Ovary (tissue), 9 donors: ENCODE data around the gene ABCA9. TPM values are rescaled to one million over a fixed set of nuclear protein-coding genes. Genes with fewer than 3 reads are reported as not detected.

Experiments used
- DNase-seq, 5 donors: peaks; one replicate each; pipeline ENCODE4 v3.0.0-alpha.2; 2019 to 2020
- H3K27ac ChIP-seq, 2 donors: fragments of 200-600 bp; one replicate each; pipeline versions ENCODE4 v1.5.1 to v1.8.0; 2019 to 2022
- H3K27me3 ChIP-seq: fragments of 200-600 bp; one replicate; pipeline ENCODE4 v1.8.0; 2022
- H3K36me3 ChIP-seq: fragments of 200-600 bp; sonication (generic); one replicate; pipeline ENCODE4 v1.5.1; 2019
- H3K4me1 ChIP-seq: one replicate; pipeline ENCODE4 v1.8.1; 2013; ENCODE audit warnings: mild to moderate bottlenecking, moderate library complexity; ENCODE audit not compliant: insufficient read depth
- H3K4me3 ChIP-seq: fragments of 200-600 bp; sonication (generic); one replicate; pipeline ENCODE4 v1.5.1; 2017
- H3K9me3 ChIP-seq, 2 donors: fragments of 200-600 bp in 1 of 2; sonication (generic) in 1 of 2; one replicate each; pipeline versions ENCODE4 v1.5.1 to v1.8.1; 2013 to 2019; ENCODE audit warnings: mild to moderate bottlenecking in 1 of 2, moderate library complexity in 1 of 2
- EP300 ChIP-seq: sonication (generic); formaldehyde crosslinking; IDR thresholded peaks from one replicate; pipeline ENCODE4 v1.6.1; 2017; ENCODE audit warnings: antibody characterized with exemption
- POLR2A ChIP-seq: fragments of 450-650 bp; IDR thresholded peaks from one replicate; pipeline ENCODE4 v1.6.1; 2017; ENCODE audit warnings: antibody characterized with exemption, mild to moderate bottlenecking, moderate library complexity
- WGBS, 3 donors: extraction: QIAGEN DNeasy Blood & Tissue Kit in 1 of 3; methylation state at CpG; one replicate each; pipeline versions ENCODE4 v1.1.5 to v1.1.7; 2013 to 2017; 5-methylcytosine and 5-hydroxymethylcytosine counted together
- intact Hi-C, 4 donors: fragments of 100-400 bp; cut with DNase I; formaldehyde crosslinking; loops; one replicate each; pipeline versions ENCODE4 v1.11.0 to v1.15.1; 2022 to 2023
- polyA plus RNA-seq, 2 donors: library from polyadenylated mRNA; stranded (reverse); fragments of 200-250 nt in 1 of 2; fragments of 350-450 nt in 1 of 2; fragmentation: Illumina TruSeq in 1 of 2; extraction: RNeasy Lipid Tissue Mini Kit (QIAGEN cat#74804) in 1 of 2; gene quantifications; one replicate each; pipeline ENCODE4 v1.2.3, GENCODE V29; 2013 to 2014
- total RNA-seq, 7 donors: library from RNA; depleted of rRNA in 2 of 7; stranded (reverse); fragments of >200 nt in 2 of 7; fragmentation: NEBNext Ultra II Directional in 3 of 7; extraction: Animal tissue kit (Norgen Biotek cat#: 25700) in 3 of 7; gene quantifications; one replicate each; pipeline versions ENCODE4 v1.1.0 to v1.2.4, GENCODE V29; 2016 to 2023
- TF ChIP-seq, protein P1 (sequence below), 3 donors: fragments of 450-650 bp in 2 of 3; fragments of 200-600 bp in 1 of 3; IDR thresholded peaks; one replicate each; pipeline versions ENCODE4 v1.5.1 to v1.8.0; 2016 to 2022; ENCODE audit warnings: antibody characterized with exemption in 3 of 3, mild to moderate bottlenecking in 1 of 3
- donor health status: DM: no; HTN: no; CAD: no; lungs with moderate emphysema.
- donor health status: DM: no; HTN: no; CAD: no.
- donor health status: Bipolar disorder and iron deficiency.
- donor health status: DM: yes; HTN: yes; CAD: no.
- donor health status: DM: no; HTN: no; CAD: no.
- donor health status: DM: yes; HTN: yes; CAD: no.

The ABCA9 gene
- total and polyA plus RNA-seq, 9 donors, result 15.0 to 111 (median 26.1) TPM

DNA sequence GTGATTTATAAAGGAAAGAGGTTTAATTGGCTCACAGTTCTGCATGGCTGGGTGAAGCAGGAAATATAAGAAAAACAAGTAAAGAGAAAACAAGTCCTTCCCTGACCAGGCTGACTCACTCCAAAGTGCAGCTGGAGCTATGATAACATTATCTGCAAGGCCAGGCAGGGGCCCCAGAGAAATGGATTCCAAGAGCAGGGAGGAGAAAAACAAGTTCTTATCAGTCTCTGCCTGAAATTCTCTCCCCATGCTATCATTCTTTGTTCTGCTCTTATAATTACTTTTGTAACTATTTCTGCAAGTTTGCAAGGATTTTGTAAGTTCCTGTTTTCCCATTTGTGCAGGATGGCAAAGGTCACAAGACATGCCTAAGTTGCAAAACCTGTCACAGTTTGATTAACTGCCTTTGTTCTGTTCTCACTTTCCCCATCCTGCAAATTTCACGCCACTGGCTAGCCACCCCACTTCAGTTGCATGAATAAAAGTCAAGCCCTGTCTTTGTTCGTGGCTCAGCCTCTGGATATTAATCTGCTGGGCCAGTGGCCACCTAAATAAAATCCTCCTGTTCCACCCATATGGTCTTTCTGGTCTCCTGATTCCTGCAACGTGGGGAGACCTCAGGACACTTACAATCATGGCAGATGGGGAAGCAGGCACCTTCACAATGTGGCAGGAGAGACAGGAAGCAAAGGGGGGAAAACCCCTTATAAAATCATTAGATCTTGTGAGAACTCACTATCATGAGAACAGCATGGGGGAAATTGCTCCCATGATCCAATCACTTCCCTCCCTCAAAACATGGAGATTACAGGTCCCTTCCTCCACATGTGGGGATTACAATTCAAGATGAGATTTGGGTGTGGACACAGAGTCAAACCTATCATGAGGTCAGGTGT, 13.1 kb downstream of the ABCA9 start:
- no peak for TF ChIP-seq EP300
- TF ChIP-seq POLR2A, result no peak
- TF ChIP-seq, protein P1, sequence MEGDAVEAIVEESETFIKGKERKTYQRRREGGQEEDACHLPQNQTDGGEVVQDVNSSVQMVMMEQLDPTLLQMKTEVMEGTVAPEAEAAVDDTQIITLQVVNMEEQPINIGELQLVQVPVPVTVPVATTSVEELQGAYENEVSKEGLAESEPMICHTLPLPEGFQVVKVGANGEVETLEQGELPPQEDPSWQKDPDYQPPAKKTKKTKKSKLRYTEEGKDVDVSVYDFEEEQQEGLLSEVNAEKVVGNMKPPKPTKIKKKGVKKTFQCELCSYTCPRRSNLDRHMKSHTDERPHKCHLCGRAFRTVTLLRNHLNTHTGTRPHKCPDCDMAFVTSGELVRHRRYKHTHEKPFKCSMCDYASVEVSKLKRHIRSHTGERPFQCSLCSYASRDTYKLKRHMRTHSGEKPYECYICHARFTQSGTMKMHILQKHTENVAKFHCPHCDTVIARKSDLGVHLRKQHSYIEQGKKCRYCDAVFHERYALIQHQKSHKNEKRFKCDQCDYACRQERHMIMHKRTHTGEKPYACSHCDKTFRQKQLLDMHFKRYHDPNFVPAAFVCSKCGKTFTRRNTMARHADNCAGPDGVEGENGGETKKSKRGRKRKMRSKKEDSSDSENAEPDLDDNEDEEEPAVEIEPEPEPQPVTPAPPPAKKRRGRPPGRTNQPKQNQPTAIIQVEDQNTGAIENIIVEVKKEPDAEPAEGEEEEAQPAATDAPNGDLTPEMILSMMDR (IDR thresholded peaks at IDR 0.05), result no peak
- peak; percentile 53 to 78 (median 72) for DNase-seq
- 0 to 6% (median 3%) methylated on average over 3 of the region's 3 CpGs for WGBS, 3 donors
- Histone ChIP-seq H3K9me3 (peaks cover 0 to 4% of the 10 kb centered on the region in 2 donors), H3K36me3 (no peaks in the 10 kb centered on the region), H3K27me3 (no peaks in the 10 kb centered on the region), H3K27ac (peak overlapping the region in 1 of 2 donors; percentile 84), H3K4me1 (peaks cover 4% of the 10 kb centered on the region), H3K4me3 (no peak overlapping the region)
- intact Hi-C loops, result loop anchor here in 1 of 4 donors (1.0 kb wide), 1 partner anchor 9 kb away; no protein-coding TSS in a partner anchor

DNA sequence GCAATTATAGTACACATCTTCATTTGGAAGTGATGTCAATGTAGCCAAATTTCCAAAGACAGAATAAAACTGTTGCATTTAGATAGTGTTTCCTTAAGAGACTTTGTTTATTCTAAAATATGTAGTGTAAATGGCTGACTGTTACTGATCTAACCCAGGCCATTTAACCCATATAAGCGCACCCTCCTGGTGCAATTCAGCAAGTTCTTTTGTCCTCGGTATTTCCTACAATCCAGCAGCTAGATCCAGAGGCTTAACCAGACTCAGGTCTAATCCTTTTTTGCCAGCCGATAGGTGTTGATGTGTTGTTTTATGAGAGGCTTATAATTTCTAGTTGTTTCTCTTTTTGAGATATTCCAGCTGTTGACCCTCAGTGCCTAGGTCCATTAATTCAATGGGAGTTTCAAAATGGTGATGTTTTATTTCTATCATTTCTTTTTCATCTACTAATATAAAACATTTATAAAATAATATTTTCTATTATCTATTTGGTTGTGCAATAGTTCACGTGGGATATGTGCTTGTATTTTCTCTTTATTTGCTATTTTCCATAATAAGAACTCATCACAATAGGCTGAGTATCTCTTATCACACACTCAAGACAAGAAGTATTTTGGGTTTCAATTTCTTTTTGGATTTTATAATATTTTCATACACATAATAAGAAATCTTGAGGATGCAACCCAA, 14.5 kb downstream of the ABCA9 start:
- intact Hi-C loops, result no loop called here
- H3K36me3 ChIP-seq, result no peaks in the 10 kb centered on the region
- WGBS, 3 donors, result 52 to 58% (median 56%) methylated on average over 4 of the region's 4 CpGs

DNA sequence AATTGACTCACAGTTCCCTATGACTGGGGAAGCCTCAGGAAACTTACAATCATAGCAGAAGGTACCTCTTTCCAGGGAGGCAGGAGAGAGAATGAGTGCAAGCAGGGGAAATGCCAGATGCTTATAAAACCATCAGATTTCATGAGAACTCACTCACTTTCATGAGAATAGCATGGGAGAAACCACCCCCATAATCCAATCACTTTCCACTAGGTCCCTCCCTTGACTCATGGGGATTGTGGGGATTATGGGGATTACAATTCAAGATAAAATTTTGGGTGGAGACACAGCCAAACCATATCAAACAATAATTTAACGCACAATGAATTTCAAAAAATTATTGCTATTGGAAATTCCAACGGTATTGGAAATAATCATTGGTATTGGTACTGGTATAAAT, 15.1 kb downstream of the ABCA9 start:
- intact Hi-C loops, result no loop called here
- Histone ChIP-seq H3K36me3 (no peaks in the 10 kb centered on the region), H3K4me3 (no peak overlapping the region), H3K27me3 (no peaks in the 10 kb centered on the region), H3K27ac (no peak overlapping the region), H3K9me3 (peaks cover 0 to 4% of the 10 kb centered on the region in 2 donors), H3K4me1 (peaks cover 4% of the 10 kb centered on the region)
- TF ChIP-seq, protein P1 (IDR thresholded peaks at IDR 0.05), result no peak
- no peak for TF ChIP-seq POLR2A
- TF ChIP-seq EP300, result no peak
- DNase-seq, result no peak
- WGBS, 3 donors, result 94 to 99% (median 95%) methylated on average over 2 of the region's 2 CpGs

More for the DNA sequence above, 14.5 kb downstream of the ABCA9 start:
- no peak for TF ChIP-seq EP300
- no peak for TF ChIP-seq POLR2A
- TF ChIP-seq, protein P1 (IDR thresholded peaks at IDR 0.05), result no peak
- DNase-seq, result no peak
- Histone ChIP-seq H3K4me1 (peaks cover 4% of the 10 kb centered on the region), H3K9me3 (peaks cover 0 to 4% of the 10 kb centered on the region in 2 donors), H3K4me3 (no peak overlapping the region), H3K27ac (peak overlapping the region in 1 of 2 donors; percentile 23), H3K27me3 (no peaks in the 10 kb centered on the region)

DNA sequence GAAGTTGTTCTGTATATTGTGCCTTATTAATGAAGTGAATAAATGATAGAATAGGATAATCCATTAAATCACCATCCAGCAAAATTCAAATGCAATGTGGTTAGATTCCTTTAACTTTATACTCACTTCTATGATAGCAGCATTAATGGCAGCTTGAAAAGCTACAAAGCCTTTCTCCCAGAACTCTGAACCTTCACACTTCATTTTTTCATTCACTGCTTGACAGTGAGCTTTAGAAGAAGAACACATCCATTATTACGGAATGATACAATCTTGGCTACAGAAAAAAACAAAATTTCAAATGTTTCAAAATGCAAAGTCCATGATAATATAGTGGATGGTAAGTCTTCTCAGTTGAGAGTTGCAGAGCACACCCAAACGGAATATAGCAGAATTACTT, 16.4 kb downstream of the ABCA9 start:
- Histone ChIP-seq H3K27ac (no peak overlapping the region), H3K27me3 (no peaks in the 10 kb centered on the region), H3K36me3 (no peaks in the 10 kb centered on the region), H3K4me3 (no peak overlapping the region), H3K4me1 (peaks cover 4% of the 10 kb centered on the region), H3K9me3 (peaks cover 0 to 4% of the 10 kb centered on the region in 2 donors)
- WGBS, 3 donors, result 97 to 99% (median 97%) methylated on average over 2 of the region's 2 CpGs
- intact Hi-C loops, result no loop called here
- TF ChIP-seq EP300 (no peak), POLR2A (no peak)
- TF ChIP-seq, protein P1 (IDR thresholded peaks at IDR 0.05), result no peak
- DNase-seq, result no peak
